Stimulated activated CD8-positive, alpha-beta memory T cell treated with anti-CD3 and anti-CD28 coated beads, Interleukin-4, amount 100 ng/mL, for 1 hour (primary cell): ENCODE measurements around the gene OR5AN1.
"Not testable (repeated sequence)": the region's sequence is repeated elsewhere in the genome, so short reads cannot be mapped to it uniquely, and the experiment has no call there.

Source experiments
- DNase-seq, 2 donors: peaks; one replicate each; pipeline ENCODE4 v3.0.0-alpha.2; 2020; ENCODE audit warnings: low read depth in 2 of 2, low spot score in 1 of 2

Gene OR5AN1

GRCh38 chr11:59358595-59358994 is at the start of gene OR5AN1:
Gene OR5AN1, plus strand, starts transcription at chr11:59358895. Its CDS starts 5,564 bp downstream, at chr11:59364459.
- DNase-seq = no peak

- DNase-seq = no peak
Measured at GRCh38 chr11:59335001-59335400, 23.7 kb upstream of the OR5AN1 start.

- no peak for DNase-seq
Measured at GRCh38 chr11:59336176-59336575, 22.5 kb upstream of the OR5AN1 start.

- no peak for DNase-seq
Measured at GRCh38 chr11:59336931-59337330, 21.8 kb upstream of the OR5AN1 start.

GRCh38 chr11:59349657-59350056 is 9.0 kb upstream of the OR5AN1 start:
- DNase-seq = not testable (repeated sequence)

GRCh38 chr11:59355226-59355625 is 3.5 kb upstream of the OR5AN1 start:
- no peak for DNase-seq

GRCh38 chr11:59356561-59356960 is 2.1 kb upstream of the OR5AN1 start:
- DNase-seq = no peak

GRCh38 chr11:59358020-59358419 is 675 bp upstream of the OR5AN1 start:
- no peak for DNase-seq

GRCh38 chr11:59365232-59366018 is 6.7 kb downstream of the OR5AN1 start:
- no peak for DNase-seq

GRCh38 chr11:59368238-59369022 is 9.7 kb downstream of the OR5AN1 start:
- DNase-seq = no peak

GRCh38 chr11:59372324-59372723 is 13.6 kb downstream of the OR5AN1 start:
- not testable (repeated sequence) for DNase-seq

- DNase-seq = no peak
Measured at GRCh38 chr11:59380263-59381059, 21.8 kb downstream of the OR5AN1 start.

GRCh38 chr11:59394186-59394585 is 35.5 kb downstream of the OR5AN1 start:
- no peak for DNase-seq

- DNase-seq = no peak
Measured at GRCh38 chr11:59400461-59401261, 42.0 kb downstream of the OR5AN1 start.

- no peak for DNase-seq
Measured at GRCh38 chr11:59401262-59401552, 42.5 kb downstream of the OR5AN1 start.

GRCh38 chr11:59403546-59403945 is 44.9 kb downstream of the OR5AN1 start:
- no peak for DNase-seq

GRCh38 chr11:59413646-59414045 is 55.0 kb downstream of the OR5AN1 start:
- DNase-seq = no peak

GRCh38 chr11:59415111-59415510 is 56.4 kb downstream of the OR5AN1 start:
- DNase-seq = no peak

- no peak for DNase-seq
Measured at GRCh38 chr11:59416613-59417012, 57.9 kb downstream of the OR5AN1 start.

- no peak for DNase-seq
Measured at GRCh38 chr11:59417023-59417422, 58.3 kb downstream of the OR5AN1 start.

- DNase-seq = no peak
Measured at GRCh38 chr11:59418156-59418555, 59.5 kb downstream of the OR5AN1 start.
